Peyer's patch (tissue), 4 donors: Measurements from ENCODE around the gene MLXIP. TPM values are rescaled to one million over a fixed set of nuclear protein-coding genes. Genes with fewer than 3 reads are reported as not detected.
"Not testable (repeated sequence)": the region's sequence is repeated elsewhere in the genome, so short reads cannot be mapped to it uniquely, and the experiment has no call there.

Experiments used
- DNase-seq, 3 donors: peaks; one replicate each; pipeline ENCODE4 v3.0.0-alpha.2; 2017 to 2019
- H3K27ac ChIP-seq, 4 donors: fragments of 200-600 bp; sonication (generic); one replicate each; pipeline ENCODE4 v1.5.1; 2016 to 2019
- H3K27me3 ChIP-seq, 2 donors: fragments of 200-600 bp; sonication (generic); one replicate each; pipeline ENCODE4 v1.5.1; 2019
- H3K36me3 ChIP-seq, 3 donors: fragments of 200-600 bp; sonication (generic); one replicate each; pipeline ENCODE4 v1.5.1; 2016 to 2019
- H3K4me1 ChIP-seq, 4 donors: fragments of 200-600 bp; sonication (generic); one replicate each; pipeline ENCODE4 v1.5.1; 2016 to 2019
- H3K4me3 ChIP-seq, 4 donors: fragments of 200-600 bp; sonication (generic); 1 replicate in 3 of 4; 2 replicates in 1 of 4; pipeline ENCODE4 v1.5.1; 2016 to 2019; ENCODE audit warnings: mild to moderate bottlenecking in 1 of 4
- H3K9me3 ChIP-seq, 4 donors: fragments of 200-600 bp; sonication (generic); one replicate each; pipeline ENCODE4 v1.5.1; 2016 to 2019; ENCODE audit warnings: mild to moderate bottlenecking in 1 of 4
- POLR2A ChIP-seq, 2 donors: fragments of 450-650 bp; IDR thresholded peaks; one replicate each; pipeline ENCODE4 v1.5.1; 2017; ENCODE audit warnings: antibody characterized with exemption in 2 of 2, mild to moderate bottlenecking in 2 of 2, moderate library complexity in 2 of 2
- total RNA-seq, 4 donors: library from RNA; depleted of rRNA; stranded (reverse); fragments of >200 nt; gene quantifications; one replicate each; pipeline ENCODE4 v1.1.0, GENCODE V29; 2016
- TF ChIP-seq, protein P1 (sequence below), 6 experiments: fragments of 450-650 bp in 4 of 6; fragments of 200-600 bp in 2 of 6; sonication (generic) in 1 of 6; IDR thresholded peaks; one replicate each; pipeline ENCODE4 v1.5.1; 2017 to 2019; ENCODE audit warnings: antibody characterized with exemption in 6 of 6, mild to moderate bottlenecking in 3 of 6, moderate library complexity in 1 of 6

The MLXIP gene
- total RNA-seq, 4 donors from 2014 or later: 41.5 to 157 (median 98.3) TPM

DNA sequence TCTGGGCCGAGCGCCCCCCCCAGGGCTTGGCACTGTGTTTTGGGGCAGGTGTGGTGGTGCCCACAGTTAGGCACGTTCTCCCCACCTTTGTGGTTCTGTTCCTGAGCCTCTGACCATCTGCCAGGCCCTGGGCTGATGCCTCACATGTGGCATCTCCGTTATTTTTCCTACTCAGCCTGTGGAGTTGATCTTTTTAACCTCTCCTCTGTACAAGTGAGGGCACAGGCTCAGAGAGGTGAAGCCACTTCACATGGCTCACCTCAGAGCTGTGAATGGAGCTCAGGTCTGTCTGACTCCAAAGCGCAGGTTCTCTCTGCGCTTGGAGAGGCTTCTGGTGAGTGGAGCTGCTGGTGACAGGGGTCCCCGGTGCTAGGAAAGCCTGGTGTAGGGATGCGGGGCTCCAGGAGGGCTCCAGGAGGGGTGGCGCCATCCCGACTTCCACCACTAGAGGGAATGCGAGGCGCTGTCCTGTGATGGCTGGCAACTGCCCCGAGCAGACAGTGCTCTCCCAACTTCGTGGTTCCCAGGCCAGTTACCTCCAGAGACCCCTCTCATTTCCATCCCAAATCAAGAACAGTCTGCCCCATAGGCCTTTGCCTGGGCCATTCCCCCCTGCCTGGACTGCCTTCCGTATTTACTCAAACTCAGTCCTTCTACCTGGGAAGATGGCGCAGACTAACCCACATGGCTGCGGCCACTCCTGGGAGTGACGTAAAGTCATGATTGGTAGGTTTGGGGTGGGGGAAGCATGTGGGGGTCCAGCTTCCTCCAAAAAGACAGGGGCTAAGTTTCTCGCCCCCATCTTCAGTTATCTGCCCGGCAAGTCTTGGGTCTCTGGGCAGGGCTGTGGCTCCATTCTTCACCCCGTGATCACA lies 47.0 kb upstream of the MLXIP start:
- no peaks in the 10 kb centered on the region for H3K27me3 ChIP-seq
- TF ChIP-seq, protein P1, sequence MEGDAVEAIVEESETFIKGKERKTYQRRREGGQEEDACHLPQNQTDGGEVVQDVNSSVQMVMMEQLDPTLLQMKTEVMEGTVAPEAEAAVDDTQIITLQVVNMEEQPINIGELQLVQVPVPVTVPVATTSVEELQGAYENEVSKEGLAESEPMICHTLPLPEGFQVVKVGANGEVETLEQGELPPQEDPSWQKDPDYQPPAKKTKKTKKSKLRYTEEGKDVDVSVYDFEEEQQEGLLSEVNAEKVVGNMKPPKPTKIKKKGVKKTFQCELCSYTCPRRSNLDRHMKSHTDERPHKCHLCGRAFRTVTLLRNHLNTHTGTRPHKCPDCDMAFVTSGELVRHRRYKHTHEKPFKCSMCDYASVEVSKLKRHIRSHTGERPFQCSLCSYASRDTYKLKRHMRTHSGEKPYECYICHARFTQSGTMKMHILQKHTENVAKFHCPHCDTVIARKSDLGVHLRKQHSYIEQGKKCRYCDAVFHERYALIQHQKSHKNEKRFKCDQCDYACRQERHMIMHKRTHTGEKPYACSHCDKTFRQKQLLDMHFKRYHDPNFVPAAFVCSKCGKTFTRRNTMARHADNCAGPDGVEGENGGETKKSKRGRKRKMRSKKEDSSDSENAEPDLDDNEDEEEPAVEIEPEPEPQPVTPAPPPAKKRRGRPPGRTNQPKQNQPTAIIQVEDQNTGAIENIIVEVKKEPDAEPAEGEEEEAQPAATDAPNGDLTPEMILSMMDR (IDR thresholded peaks at IDR 0.05): peak; percentile 44 to 70 (median 62)
- TF ChIP-seq POLR2A (IDR thresholded peaks at IDR 0.05): no peak
- DNase-seq: peak; percentile 51 to 73 (median 69)
- H3K36me3 ChIP-seq: peaks cover 0 to 12% (median 0%) of the 10 kb centered on the region in 3 donors
- H3K27ac ChIP-seq: no peak overlapping the region
- H3K4me3 ChIP-seq: no peak overlapping the region
- no peaks in the 10 kb centered on the region for H3K4me1 ChIP-seq
- no peaks in the 10 kb centered on the region for H3K9me3 ChIP-seq

DNA sequence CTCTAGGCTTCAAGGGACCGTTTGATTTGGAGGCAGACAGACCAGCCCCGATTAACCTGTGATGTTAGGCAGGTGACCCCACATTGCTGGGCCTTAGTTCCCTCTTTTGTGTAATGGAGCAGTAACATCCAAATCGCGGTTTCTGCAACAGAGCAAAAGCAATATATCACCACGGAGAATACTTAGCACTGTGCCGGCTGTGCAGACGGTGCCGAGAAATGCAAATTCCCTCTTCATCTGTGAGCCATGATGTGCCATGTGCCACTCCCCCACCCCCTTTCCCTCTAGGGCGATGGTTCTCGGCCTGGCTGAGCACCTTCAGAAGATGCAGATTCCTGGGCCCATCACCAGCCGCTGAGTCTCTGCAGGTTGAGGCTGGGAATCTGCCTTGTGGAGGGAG lies 46.0 kb upstream of the MLXIP start:
- H3K36me3 ChIP-seq: peaks cover 0 to 17% (median 0%) of the 10 kb centered on the region in 3 donors
- DNase-seq: peak in 1 of 3 donors; percentile 36
- no peaks in the 10 kb centered on the region for H3K9me3 ChIP-seq
- no peak for TF ChIP-seq POLR2A (IDR thresholded peaks at IDR 0.05)
- TF ChIP-seq, protein P1 (IDR thresholded peaks at IDR 0.05): no peak
- no peaks in the 10 kb centered on the region for H3K27me3 ChIP-seq
- no peak overlapping the region for H3K4me3 ChIP-seq
- no peaks in the 10 kb centered on the region for H3K4me1 ChIP-seq
- H3K27ac ChIP-seq: no peak overlapping the region

DNA sequence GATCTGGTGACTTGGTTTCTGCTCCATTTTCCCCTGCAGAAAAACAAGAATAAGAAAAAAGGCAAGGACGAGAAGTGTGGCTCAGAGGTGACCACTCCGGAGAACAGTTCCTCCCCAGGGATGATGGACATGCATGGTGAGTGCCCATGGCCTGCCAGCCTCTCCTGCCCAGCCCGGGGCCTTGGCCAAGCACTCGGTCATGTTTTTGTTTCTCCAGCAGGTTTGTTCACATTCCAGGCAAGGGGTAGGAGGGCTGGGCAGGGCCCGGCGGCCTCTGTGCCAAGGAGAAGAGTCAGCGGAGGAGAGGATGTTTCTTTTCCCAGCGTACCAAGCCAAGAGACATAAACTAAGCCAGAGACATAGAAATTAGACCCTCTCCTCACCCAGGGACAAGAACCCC lies 43.3 kb upstream of the MLXIP start:
- H3K27ac ChIP-seq: no peak overlapping the region
- TF ChIP-seq, protein P1 (IDR thresholded peaks at IDR 0.05): no peak
- TF ChIP-seq POLR2A (IDR thresholded peaks at IDR 0.05): no peak
- peaks cover 0 to 17% (median 0%) of the 10 kb centered on the region in 3 donors for H3K36me3 ChIP-seq

DNA sequence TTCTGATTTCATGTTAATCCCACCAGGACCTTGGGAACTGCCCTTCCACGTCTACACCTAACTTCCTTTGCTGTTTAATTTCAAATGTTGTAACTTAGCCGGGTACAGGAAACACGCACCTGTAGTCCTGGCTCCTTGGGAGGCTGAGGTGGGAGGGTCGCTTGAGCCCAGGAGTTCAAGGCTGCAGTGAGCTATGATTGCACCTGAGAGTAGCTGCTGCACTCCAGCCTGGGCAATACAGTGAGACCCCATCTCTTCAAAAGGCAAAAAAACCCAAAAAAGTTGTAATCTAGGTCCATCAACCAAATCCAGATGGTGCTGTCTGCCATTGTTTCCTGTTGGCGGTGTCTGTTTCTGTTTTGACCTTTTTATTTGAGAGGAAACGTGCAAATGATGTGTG lies 42.4 kb upstream of the MLXIP start:
- no peak overlapping the region for H3K27ac ChIP-seq
- H3K4me3 ChIP-seq: no peak overlapping the region
- peaks cover 0 to 11% (median 0%) of the 10 kb centered on the region in 4 donors for H3K4me1 ChIP-seq
- H3K27me3 ChIP-seq: no peaks in the 10 kb centered on the region
- TF ChIP-seq POLR2A (IDR thresholded peaks at IDR 0.05): no peak
- TF ChIP-seq, protein P1 (IDR thresholded peaks at IDR 0.05): no peak
- no peak for DNase-seq
- no peaks in the 10 kb centered on the region for H3K9me3 ChIP-seq
- H3K36me3 ChIP-seq: peaks cover 0 to 17% (median 0%) of the 10 kb centered on the region in 3 donors

More for the DNA sequence above, 43.3 kb upstream of the MLXIP start:
- DNase-seq: no peak
- H3K27me3 ChIP-seq: no peaks in the 10 kb centered on the region
- H3K4me3 ChIP-seq: no peak overlapping the region
- peaks cover 0 to 3% (median 0%) of the 10 kb centered on the region in 4 donors for H3K4me1 ChIP-seq
- H3K9me3 ChIP-seq: no peaks in the 10 kb centered on the region

DNA sequence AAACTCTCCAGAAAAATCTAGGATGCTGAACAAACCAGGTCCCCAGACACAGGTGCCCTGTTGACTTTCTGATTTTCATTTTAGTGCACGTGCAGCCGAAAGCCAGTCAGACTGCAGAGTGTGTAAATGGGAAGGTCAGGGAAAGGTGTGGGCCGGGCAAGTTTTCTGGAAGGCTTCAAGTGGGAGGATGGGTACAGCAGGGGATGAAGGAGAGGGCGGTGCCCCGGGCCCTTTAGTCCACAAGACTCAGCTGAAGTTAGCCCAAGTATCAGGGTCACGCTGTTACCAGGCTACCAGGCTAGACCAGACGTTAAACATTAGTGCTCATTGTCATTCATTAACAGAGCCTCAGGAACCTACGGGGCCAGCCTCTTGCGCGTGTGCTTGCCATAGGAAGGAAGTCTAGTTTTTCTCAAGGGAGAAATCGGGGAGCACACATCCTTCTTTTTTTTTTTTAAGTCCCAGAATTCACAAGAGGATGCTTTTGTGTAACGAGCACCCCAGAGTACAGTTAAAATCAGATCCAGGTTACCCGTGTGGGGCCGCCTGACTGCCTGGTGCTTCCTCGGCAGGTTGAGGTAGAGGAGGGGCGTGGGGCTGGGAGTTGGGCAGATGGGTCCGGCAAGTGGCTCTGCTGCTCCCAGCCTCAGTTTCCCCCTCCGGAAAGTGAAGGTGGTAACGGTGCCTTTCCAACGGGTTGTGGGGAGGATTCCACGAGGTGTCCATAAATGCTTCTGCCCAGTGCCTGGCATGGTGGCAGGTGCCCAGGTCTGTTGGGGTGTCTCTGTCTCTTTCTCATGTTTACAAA lies 37.8 kb upstream of the MLXIP start:
- peak overlapping the region in 3 of 4 donors; percentile 24 to 42 (median 31) for H3K27ac ChIP-seq
- H3K36me3 ChIP-seq: peaks cover 0 to 17% (median 0%) of the 10 kb centered on the region in 3 donors
- no peak for TF ChIP-seq POLR2A (IDR thresholded peaks at IDR 0.05)
- TF ChIP-seq, protein P1 (IDR thresholded peaks at IDR 0.05): no peak
- peak in 2 of 3 donors; percentile 72 to 76 for DNase-seq
- H3K4me1 ChIP-seq: peaks cover 0 to 16% (median 0%) of the 10 kb centered on the region in 4 donors
- H3K9me3 ChIP-seq: no peaks in the 10 kb centered on the region
- peak overlapping the region in 1 of 4 donors; percentile 3 for H3K4me3 ChIP-seq
- no peaks in the 10 kb centered on the region for H3K27me3 ChIP-seq

DNA sequence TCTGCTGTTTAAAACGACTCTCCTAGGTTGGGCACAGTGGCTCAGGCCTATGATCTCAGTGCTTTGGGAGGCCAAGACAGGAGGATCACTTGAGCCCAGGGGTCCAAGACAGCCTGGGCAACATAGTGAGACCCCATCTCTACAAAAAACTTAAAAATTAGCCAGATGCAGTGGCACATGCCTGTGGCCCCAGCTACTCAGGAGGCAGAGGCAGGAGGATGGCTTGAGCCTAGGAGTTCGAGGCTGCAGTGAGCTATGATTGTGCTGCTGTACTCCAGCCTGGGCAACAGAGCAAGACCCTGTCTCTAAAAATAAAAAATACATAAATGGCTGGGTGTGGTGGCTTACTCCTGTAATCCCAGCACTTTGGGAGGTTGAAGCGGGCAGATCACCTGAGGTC lies 37.1 kb upstream of the MLXIP start:
- H3K27ac ChIP-seq: peak overlapping the region in 2 of 4 donors; percentile 31 to 42
- H3K4me1 ChIP-seq: peaks cover 0 to 16% (median 0%) of the 10 kb centered on the region in 4 donors
- not testable (repeated sequence) for H3K9me3 ChIP-seq, H3K27me3 ChIP-seq, DNase-seq, H3K4me3 ChIP-seq
- peaks cover 0 to 15% (median 0%) of the 10 kb centered on the region in 3 donors for H3K36me3 ChIP-seq
